SK-N-DZ (cell line): ENCODE measurements around the gene ZBTB26. TPM values are rescaled to one million over a fixed set of nuclear protein-coding genes. Genes with fewer than 3 reads are reported as not detected.

Source experiments
- DNase-seq: peaks from one replicate; pipeline ENCODE4 v3.0.0-alpha.2; 2015; ENCODE audit warnings: low spot score
- polyA plus RNA-seq, 2 experiments: library from polyadenylated mRNA; depleted of rRNA; stranded (reverse); fragments of >200 nt; gene quantifications; 2 replicates each; pipeline ENCODE4 v1.2.3, GENCODE V29; 2014

ZBTB26 gene
- polyA plus RNA-seq (2014; cell fraction: cytosol; rRNA removed), result 15.0 and 15.2 TPM in 2 replicates
- polyA plus RNA-seq (2014; cell fraction: nucleus; rRNA removed), result 20.1 and 24.9 TPM in 2 replicates

GRCh38 chr9:122931226-122932121, at the start of gene ZBTB26:
TSS of gene ZBTB26 (minus strand) at chr9:122931512. CDS start at chr9:122919934, 11,578 bp downstream.
- peak; percentile 96 for DNase-seq

- DNase-seq, result no peak
These were observed 47.3 kb upstream of the ZBTB26 start for GRCh38 chr9:122978601-122979000.

- no peak for DNase-seq
These were observed 43.9 kb upstream of the ZBTB26 start for GRCh38 chr9:122975196-122975595.

GRCh38 chr9:122961139-122961538, 29.8 kb upstream of the ZBTB26 start:
- no peak for DNase-seq

- no peak for DNase-seq
These were observed 24.6 kb upstream of the ZBTB26 start for GRCh38 chr9:122955961-122956360.

- no peak for DNase-seq
These were observed 23.0 kb upstream of the ZBTB26 start for GRCh38 chr9:122954253-122954691.

- no peak for DNase-seq
These were observed 19.7 kb upstream of the ZBTB26 start for GRCh38 chr9:122951056-122951455.

- DNase-seq, result no peak
These were observed 19.0 kb upstream of the ZBTB26 start for GRCh38 chr9:122950263-122950662.

- no peak for DNase-seq
These were observed 18.4 kb upstream of the ZBTB26 start for GRCh38 chr9:122949696-122950095.

GRCh38 chr9:122948313-122948712, 17.0 kb upstream of the ZBTB26 start:
- no peak for DNase-seq

GRCh38 chr9:122946461-122947005, 15.2 kb upstream of the ZBTB26 start:
- DNase-seq, result no peak

GRCh38 chr9:122944960-122945888, 13.9 kb upstream of the ZBTB26 start:
- DNase-seq, result no peak

- DNase-seq, result no peak
These were observed 10.4 kb upstream of the ZBTB26 start for GRCh38 chr9:122941582-122942234.

GRCh38 chr9:122940749-122941581, 9.7 kb upstream of the ZBTB26 start, which contains the start of gene RABGAP1:
TSS of gene RABGAP1 (plus strand) at chr9:122941020. CDS start at chr9:122957060, 16,040 bp downstream.
- peak; percentile 98 for DNase-seq

GRCh38 chr9:122940454-122940748, 9.1 kb upstream of the ZBTB26 start:
- DNase-seq, result no peak

- DNase-seq, result no peak
These were observed 8.3 kb upstream of the ZBTB26 start for GRCh38 chr9:122939601-122940000.

- no peak for DNase-seq
These were observed 5.6 kb upstream of the ZBTB26 start for GRCh38 chr9:122936883-122937282.

- DNase-seq, result no peak
These were observed 5.2 kb upstream of the ZBTB26 start for GRCh38 chr9:122936464-122936863.

- DNase-seq, result no peak
These were observed 629 bp downstream of the ZBTB26 start for GRCh38 chr9:122930541-122931225.
